Measurements from ENCODE around the gene S100A16.
"Not testable (repeated sequence)": the region's sequence is repeated elsewhere in the genome, so short reads cannot be mapped to it uniquely, and the experiment has no call there.

Gene S100A16, protein sequence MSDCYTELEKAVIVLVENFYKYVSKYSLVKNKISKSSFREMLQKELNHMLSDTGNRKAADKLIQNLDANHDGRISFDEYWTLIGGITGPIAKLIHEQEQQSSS

DNA sequence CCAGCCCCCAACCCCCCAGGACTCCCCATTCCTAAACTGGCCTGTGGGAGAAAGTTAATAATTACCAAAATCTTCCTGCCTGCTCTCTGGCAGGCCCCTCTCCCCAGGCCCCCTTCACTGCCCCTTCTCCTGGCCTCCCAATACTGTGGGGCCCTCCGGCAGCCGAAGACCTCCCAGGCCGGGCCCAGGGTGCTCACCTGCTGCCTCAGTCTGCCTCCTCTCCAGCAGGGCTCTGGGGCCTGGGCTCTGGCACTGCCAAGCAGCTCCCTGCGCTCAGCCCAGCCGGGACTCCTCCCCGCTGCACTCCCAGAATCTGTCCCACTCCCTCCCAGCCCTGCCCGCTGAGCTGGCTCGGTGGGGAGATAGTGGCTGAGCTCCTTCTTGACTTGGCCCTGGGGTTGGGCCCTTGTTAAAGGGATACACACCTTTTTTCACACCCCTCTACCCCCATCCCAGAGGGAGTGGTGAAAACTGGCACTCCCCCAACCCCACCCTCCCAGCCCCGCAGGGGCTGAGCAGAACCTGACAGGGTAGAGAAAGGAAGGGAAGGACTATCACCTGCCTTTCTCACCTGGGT lies at the start of gene S100A16:
Gene S100A16, minus strand, starts transcription at position 383 of the 577 bp plus-strand sequence. CDS start 4,986 bp downstream, outside the sequence.
- DNase-seq (ENCODE audit: low read depth, low spot score) = no peak

DNA sequence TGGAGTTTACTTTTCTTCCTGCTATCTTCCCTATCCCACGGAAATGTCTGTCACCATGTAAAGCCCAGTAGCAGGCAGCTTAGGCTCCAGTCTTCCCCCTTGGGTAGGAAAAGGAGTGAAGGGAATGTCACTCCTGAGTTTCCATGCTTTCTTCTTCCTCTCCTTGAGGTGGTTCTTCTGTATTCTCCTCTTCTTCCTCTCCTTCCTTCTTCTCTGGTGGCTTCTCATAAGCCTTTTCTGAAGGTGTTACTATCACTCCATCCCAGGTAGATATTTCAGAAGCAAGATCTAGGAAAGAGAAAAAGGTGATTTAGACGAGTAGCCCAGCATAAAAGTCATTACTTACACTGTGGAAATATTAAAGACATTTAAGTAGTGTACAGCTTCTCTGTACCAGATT lies 49.3 kb upstream of the S100A16 start:
- no peak for DNase-seq (ENCODE audit: low read depth, low spot score)

DNA sequence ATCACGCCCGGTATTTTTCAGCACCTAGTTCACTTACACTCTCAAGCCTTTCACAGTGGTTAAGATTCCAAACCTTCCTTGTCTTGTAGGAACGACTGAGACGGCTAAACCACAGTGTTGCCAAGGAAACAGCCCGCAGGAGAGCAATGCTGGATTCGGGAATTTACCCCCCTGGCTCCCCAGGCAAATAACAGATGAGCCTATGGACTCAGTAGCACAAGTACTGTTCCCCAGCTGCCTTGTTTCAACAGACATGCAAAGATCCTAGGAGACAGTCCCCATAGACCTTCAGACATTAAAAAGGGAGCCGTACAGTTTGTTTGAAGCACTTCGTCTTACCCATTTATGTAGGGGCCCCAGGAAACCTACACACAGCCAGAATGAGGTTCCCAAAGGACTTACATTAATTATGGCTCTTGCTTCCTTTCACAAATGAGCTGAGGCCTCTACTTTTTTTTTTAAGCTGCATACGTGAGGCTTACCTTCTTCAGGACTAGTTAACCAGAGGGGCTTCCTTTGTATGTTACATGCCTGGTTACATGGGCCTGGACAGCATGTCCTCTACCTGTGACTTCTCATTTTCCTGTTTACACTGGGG lies 48.3 kb upstream of the S100A16 start:
- DNase-seq (ENCODE audit: low read depth, low spot score) = no peak

DNA sequence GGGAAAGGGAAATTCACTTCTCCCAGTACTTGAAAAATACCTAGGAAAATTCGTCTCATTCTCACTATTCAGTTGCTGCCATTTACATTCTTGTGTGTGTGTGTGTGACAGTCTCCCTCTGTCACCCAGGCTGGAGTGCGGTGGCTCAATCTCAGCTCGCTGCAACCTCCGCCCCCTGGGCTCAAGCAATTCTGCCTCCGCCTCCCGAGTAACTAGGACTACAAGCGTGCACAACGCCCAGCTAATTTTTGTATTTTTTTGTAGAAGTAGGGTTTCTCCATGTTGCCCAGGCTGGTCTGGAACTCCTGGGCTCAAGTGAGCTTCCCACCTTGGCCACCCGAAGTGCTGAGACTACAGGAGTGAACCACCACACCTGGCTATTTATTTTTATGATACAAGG lies 46.7 kb upstream of the S100A16 start:
- no peak for DNase-seq (ENCODE audit: low read depth, low spot score)

DNA sequence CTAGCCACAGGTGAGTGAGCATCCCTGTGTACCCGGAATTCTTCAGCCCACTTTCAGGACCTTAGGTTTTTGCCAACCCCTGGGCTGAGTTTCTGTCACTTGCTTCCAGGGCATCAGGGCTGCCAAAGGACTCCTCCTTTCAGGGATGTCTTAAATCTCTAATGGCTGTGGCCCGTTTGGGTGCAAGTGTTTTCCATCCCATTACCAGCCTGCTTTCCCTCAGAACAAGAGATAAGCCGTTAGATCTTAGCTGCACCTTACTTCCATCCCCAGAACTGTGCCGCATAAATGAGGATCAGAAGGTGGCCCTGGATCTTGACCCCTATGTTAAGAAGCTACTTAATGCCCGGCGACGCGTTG lies 46.2 kb upstream of the S100A16 start:
- no peak for DNase-seq (ENCODE audit: low read depth, low spot score)

DNA sequence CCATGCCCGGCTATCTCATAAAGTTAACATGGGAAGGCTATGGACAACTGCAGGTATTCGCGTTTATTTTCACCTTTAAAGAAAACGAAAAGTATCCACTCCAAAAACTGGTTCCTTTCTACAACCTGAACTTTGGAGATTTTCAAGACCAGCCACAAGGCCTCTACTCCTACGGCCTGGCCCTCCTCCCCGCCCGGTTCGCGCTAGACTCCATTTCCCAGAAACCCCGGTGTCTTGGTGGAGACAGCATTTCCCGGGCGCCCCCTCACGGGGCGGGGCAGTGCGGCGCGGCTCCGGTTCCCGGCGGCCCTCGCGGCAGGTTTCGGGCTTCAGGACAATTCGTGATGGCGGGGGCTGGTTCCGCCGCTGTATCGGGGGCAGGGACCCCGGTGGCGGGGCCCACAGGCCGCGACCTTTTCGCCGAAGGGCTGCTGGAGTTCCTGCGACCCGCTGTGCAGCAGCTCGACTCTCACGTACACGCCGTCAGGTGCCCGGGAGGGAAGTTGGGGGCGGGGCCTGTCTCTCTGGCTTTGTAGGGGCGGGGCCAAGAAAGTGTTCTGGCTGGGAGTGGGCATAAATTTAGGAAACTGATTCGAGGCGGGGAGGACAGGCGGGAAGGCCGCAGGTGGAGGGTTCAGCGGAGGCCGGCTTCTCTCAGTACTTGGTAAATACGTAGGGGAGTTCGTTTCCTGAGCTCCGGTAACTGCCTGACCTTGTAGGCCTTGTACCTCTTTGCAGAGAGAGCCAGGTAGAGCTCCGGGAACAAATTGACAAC lies 45.6 kb upstream of the S100A16 start, which contains the start of gene SNAPIN:
Gene SNAPIN, plus strand, starts transcription at position 304 of the 775 bp plus-strand sequence. Its CDS starts 41 bp downstream, at position 345.
- DNase-seq (ENCODE audit: low read depth, low spot score) = no peak

DNA sequence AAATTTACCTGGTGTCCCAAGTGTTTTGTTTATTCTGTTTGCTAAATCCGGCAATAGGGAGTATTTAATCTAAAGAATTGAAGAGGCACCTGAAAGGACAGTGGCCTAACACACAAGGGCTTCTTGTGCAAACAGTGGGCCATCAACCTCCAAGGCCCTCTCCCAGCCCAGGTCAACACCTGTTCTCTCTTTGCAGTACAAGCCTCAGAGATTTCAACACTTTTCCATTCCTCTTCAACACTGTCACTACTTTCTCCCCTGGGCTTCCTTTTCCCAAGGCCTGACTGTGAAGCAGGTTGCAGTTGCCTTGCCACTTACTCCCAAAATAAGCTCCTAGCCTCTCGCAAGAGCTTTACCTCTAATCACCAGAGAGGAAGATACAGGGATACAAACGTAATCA lies 42.4 kb upstream of the S100A16 start:
- DNase-seq (ENCODE audit: low read depth, low spot score) = no peak

DNA sequence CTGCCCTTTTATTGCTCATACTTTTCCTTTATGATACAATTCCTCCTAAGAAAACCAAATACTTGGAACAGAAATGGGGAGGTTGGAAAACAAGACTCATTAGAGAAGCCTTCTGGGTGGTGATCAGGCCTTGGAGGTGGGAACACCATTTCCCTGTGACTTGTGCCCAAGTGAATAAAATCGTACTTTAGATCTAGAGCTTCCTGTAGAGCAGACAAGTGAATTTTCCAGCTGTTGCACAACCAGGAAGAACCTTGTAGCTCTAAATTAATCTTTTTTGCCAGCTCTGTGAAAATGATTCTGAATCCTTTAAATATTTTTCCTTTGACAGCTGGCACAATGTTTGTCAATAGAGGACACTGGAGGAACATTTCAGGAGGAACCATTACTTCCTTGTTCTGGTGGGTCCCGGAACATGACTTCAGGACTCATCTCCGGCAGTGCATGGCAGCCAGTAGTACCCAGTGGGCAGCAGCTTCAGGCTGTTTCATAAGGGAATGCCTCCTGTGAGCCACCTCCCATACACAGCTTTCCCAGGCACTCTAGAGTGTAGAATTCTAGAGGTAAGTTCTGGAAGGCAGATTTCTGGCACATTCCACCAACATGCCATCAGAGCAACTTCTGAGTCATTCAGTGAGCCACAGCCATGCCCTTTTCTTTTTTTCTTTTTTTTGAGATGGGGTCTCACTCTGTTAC lies 40.0 kb upstream of the S100A16 start:
- no peak for DNase-seq (ENCODE audit: low read depth, low spot score)

DNA sequence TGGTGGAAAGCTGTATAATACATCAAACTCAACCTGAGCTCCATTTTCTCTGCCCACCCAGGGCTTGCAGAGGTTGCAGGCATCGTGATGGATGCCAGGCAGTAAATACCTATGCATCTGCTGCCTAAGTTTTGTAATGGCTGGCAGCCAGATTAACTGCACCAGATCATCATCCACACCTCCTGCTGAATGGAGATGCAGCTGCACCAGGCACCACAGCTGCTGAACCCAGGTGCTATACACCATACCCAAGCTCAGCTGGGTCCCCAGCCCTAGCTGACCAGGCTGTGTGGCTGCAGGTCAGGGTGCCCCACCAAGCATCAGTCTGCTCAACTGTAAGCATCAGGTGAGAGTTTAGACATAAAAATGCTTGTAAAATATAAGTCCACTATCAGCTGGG lies 38.8 kb upstream of the S100A16 start:
- DNase-seq (ENCODE audit: low read depth, low spot score) = no peak

DNA sequence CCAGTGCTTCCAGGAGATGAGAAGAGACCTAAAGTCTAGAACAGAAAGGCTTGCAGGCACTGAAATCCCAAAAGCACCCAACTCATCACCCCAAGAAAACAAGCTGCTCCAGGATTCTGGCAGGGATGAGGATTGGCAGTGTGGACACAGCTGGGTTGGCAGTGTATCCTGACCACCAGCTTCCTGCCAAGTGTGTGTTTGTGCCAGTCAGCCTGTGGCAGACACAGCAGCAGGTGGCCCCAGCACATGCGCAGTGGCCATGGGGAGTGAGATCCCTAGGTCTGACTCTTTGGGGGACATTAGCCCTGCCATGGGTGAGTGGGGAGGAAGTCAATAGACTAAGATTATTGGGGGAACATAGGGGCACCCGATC lies 36.9 kb upstream of the S100A16 start:
- no peak for DNase-seq (ENCODE audit: low read depth, low spot score)

DNA sequence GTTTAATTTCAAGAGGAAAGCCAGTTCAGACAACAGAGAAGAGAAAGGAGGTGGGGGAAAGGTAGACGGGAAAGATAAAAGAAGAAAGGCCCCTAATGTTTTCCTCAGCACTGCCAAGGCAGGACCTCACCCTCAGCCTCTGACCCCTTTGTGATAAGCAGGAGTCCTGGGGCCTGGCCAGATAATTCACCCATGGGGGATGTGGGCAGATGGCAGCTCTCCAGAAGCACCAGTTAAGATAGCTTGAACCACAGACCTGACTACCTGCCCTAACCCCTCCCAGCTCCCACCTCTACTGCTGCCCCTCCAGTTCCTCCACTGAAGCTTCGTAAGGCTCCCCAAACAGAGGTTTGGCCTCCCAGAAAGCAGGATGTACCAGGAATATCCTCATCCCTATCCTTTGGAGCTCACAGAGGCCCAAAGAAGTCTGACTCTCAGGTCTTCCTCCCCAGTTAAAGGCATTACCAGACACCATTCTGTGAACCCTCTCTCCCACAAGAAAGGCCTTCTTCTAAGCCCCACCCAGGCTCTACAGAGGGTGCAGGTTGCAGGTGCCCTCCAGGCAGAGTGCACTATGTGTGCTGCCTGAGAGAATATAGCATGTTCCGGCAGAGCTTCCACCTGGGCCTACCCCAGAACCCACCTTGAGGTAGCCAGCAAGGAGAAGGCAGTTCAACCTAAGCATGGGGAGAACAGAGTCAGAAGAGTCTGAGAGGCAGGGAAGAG lies 36.4 kb upstream of the S100A16 start:
- no peak for DNase-seq (ENCODE audit: low read depth, low spot score)

DNA sequence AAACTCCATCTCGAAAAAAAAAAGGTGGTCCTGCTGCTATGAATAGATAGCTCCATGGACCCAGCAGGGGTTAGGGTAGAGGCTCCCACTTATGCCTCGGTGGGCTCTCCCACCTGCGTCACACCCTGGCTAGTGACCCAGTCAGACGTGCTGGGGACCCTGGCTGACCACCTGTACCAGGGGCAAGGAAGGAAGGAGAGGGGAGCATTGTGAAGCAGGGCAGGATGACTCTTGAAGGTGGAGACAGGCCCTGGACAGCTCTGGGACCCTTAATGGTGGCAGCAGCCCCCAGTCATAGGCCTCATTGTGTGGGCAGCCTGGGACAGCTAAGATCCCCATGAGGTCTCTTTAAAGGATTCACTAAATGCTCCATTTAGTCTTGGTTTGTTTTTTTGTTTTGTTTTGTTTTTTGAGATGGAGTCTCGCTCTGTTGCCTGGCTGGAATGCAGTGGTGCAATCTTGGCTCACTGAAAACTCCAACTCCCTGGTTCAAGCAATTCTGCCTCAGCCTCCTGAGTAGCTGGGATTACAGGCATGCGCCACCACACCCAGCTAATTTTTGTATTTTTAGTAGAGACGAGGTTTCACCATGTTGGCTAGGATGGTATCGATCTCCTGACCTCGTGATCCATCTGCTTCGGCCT lies 35.2 kb upstream of the S100A16 start:
- DNase-seq (ENCODE audit: low read depth, low spot score) = no peak

DNA sequence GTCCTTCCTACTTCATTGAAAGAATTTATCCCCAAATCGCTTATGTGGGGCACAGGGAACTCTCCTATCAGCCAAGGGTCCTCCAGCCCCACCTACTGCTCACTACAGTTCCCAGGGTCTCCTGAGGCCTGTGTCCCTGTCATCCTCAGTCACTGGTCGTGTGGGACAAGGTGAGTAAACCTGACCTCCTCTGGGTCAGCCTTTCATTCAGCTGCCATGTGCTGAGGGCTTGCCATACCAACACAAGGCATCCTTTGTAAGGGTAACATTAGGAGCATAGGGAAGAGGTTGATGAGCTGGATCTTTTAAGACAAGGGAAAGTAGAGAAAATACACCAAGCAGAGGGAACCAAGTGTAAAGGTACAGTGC lies 34.4 kb upstream of the S100A16 start:
- no peak for DNase-seq (ENCODE audit: low read depth, low spot score)

DNA sequence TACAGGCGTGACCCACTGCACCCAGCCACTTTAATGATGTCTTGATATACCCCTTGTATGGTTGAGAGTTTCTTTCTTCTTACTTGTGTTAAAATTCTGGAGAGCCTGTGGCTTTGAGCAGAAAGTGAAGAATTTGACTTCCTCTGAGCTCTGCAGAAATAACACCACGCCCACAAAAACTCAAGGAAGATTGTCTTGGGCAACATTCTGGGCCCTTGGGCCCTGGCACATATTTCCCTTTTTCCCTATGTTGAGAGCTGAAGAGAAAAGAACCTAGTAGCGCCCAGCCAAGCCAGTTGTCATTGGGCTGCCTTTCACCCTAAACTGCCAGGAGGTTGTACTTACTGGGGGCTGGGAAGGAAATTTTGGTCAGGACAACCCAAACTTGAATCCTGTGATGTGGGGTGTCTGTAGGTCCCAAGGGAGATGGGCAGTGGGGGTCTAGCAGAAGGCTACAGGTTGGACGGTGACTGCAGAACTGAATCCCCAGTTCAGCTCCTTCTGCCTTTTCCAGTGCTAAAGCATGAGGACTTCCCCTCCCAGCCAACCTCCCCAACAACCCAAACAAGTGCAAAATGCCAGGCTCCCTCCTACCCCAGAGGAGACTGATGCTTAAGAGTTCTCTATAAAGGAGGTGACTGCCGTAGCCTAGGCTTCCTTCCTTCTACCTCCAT lies 33.9 kb upstream of the S100A16 start:
- no peak for DNase-seq (ENCODE audit: low read depth, low spot score)

DNA sequence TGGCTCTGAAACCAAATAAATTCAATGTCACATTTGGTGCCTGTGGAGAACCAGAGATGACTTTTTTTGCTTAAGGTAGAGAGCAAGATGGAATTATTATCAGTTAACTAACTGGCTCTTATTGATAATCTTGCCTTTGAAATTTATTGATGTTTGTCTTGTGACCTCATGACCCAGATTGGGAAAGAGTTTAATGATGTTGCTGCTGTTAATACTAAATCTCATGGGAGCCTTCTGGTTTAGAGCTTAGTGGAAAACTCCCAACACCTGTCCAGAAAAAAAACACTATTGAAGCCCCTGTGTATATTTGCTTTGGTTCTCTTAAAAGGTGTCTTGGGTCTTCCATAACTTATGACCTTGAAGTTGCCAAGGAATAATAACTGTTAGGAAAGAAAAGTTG lies 30.9 kb upstream of the S100A16 start:
- no peak for DNase-seq (ENCODE audit: low read depth, low spot score)

DNA sequence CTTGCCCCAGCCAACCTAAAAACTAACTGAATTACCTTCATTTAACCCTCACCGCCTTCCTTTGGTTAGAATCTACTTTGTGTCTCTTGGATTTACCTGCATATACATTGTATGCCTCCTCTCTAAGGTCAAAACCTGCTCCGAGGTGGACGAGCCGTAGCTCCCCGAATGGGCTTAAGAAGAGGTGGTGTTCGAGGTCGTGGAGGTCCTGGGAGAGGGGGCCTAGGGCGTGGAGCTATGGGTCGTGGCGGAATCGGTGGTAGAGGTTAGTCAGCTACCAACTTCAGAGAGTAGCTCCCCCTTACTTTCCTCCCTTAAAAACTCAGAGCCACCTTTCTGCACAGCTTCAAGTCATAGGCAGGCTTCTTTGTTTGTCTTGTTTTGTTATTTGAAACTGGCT lies 30.2 kb upstream of the S100A16 start:
- no peak for DNase-seq (ENCODE audit: low read depth, low spot score)

DNA sequence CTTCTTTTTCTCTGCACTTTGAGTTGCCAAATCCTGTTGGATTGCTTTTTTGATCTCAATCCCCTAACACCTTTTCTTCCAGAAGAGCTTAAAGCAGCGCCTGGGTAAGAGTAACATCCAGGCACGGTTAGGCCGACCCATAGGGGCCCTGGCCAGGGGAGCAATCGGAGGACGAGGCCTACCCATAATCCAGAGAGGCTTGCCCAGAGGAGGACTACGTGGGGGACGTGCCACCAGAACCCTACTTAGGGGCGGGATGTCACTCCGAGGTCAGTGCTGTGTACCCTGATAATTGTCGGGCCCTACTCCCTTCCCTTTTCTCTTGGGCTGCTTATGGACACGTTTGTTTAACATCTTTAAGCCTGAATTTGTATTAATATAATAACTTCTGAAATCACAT lies 29.2 kb upstream of the S100A16 start:
- no peak for DNase-seq (ENCODE audit: low read depth, low spot score)

DNA sequence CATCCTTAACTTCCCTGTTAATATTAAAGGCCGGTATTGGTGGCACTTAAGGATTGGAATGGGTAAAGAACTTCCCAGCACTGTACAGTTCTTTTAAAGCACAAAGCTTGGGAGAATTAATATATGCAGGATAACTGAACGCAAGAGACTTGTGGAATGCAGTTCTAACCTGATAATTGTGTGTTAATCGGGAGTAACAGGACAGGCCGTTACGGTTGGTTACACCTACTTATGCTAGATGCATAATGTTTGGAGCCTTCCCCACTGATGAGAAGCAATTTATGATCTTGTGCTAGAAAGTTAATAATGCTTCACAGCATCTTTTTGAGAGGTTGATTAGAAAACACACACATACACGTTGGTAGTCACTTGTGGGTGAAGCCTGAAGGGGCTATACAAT lies 27.9 kb upstream of the S100A16 start:
- no peak for DNase-seq (ENCODE audit: low read depth, low spot score)

DNA sequence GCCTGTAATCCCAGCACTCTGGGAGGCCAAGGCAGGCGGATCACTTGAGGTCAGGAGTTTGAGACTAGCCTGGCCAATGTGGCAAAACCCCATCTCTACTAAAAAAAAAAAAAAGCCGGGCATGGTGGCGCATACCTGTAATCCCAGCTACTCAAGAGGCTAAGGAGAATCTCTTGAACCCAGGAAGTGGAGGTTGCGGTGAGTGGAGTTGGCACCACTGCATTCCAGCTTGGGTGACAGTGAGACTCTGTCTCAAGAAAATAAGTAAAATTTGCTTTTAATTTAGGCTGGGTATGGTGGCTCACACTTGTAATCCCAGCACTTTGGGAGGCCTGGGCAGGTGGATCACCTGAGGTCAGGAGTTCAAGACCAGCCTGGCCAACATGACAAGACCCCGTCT lies 27.3 kb upstream of the S100A16 start:
- DNase-seq (ENCODE audit: low read depth, low spot score) = not testable (repeated sequence)

DNA sequence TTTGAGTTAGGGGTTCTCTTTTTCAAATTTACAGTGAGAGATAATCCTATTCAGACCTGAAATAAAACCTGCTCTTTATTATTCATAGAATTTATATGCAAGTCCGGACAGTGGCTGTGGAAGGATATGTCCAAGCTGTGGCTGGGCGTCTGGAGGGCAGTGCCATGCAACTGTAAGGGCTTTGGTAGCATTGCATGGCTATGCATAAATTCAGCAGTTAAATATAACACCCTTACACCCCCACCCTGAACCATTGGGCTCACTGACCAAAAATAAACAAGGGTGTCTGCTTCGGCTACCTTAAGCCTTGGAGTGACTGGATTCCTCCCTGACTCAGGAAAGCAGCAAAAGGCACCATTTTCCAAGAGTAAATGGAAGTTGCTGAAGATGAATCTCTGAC lies 26.3 kb upstream of the S100A16 start:
- DNase-seq (ENCODE audit: low read depth, low spot score) = no peak

DNA sequence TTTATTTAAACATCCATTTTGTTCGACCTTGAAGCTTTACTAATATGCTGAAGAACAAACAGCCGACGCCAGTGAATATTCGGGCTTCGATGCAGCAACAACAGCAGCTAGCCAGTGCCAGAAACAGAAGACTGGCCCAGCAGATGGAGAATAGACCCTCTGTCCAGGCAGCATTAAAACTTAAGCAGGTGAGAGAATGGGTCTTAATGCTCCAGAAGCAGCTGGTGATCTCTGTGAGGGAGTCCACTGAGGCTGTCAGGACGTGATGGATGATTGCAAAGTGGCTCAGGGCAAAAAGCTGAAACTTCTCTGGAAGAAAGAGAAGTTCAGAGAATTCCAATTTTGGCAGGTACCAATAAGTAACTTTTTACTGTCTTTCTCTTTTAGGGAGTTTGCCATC lies 25.3 kb upstream of the S100A16 start:
- no peak for DNase-seq (ENCODE audit: low read depth, low spot score)
